D721Med (cell line): ENCODE data around the gene NELFB.

Source experiments
- DNase-seq: peaks from one replicate; pipeline ENCODE4 v3.0.0; 2011; ENCODE audit warnings: low spot score; ENCODE audit not compliant: insufficient read length
- FAIRE-seq: peaks from 2 replicates; lab custom pipeline; 2011; peaks lifted over from hg19 to GRCh38; lab: Jason Lieb, UNC
- CTCF ChIP-seq: IDR thresholded peaks from 2 replicates; pipeline ENCODE4 v1.5.1; 2012; ENCODE audit warnings: mild to moderate bottlenecking, control low read depth; ENCODE audit not compliant: insufficient read depth; ENCODE audit errors: missing control alignments

NELFB gene

GRCh38 chr9:137311171-137311985 is 56.3 kb downstream of the NELFB start:
- FAIRE-seq, result no peak
- peak; percentile 28 for DNase-seq
- no peak for TF ChIP-seq CTCF

DNA sequence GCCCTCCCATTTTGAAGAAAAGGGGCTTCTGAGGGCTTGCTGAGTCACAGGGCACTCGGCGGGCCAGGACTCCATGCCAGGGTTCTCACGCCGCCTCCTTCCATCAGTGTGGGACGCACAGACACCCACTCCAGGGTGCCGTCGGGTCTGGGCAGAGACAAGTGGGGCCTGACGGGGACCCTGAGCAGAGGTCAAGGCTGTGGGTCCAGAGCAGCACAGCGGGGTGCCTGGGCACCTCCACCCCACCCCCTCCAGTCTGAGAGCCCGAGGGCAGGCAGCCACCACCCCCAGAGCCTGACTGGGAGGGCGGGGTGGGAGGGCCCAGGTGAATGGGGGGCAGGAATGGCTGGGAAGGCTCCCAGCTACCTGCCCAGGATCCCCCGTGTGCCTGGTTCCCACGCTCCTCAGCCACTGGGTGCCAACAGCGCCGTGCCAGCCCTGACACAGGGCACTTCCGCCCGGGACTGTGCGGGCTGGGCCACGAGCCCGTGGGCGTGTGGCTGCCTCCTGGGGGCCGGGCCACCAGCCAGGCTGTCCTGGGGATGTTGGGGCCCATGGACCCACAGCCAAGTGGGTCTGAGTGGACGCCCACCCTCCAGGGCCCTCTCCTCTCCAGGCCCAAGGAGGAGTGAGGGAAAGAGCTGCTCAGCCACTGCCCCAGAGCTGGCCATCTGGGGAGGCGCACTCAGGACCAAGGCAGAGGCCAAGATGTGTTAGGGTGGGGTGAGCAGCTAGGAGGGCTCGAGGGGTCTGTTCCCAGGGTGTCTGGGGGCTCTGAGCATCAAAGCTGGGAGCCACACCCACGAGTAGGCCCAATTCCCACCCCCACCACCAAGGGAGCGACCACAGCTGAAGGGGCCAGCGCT is 57.1 kb downstream of the NELFB start:
- no peak for TF ChIP-seq CTCF
- FAIRE-seq (no peak), DNase-seq (peak; percentile 20)

- TF ChIP-seq CTCF, result no peak
- DNase-seq, result peak; percentile 23
- no peak for FAIRE-seq
Measured at GRCh38 chr9:137312852-137313325, 57.8 kb downstream of the NELFB start.

DNA sequence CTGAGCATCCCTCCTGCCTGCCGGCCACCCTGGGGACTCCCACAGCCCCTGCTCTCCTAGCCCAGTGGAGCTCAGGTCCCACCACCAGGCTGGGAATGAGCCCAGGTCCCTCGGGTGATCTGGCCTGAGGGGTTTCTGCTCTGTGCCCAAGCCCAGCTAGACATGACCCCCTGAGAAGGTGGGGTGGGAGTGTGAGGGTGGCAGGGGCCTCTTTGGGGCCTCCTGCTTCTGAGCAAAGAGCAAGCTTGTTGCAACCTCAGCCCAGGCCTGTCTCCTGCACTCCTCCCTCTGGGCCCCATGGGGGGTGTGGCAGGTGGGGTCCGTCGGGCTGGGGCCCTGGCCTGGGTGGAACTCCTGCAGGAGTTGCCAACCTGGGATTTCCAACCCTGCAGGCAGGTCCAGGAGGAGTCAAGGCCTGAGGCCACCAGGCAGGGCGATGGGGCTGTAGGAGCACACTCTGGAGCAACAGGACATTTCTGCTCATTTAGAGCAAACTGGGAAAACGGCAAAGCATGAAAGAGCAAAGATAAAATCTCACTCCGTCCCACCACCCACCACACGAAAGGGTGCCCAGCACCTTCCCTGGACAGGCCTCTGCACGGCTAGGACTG is 58.3 kb downstream of the NELFB start:
- FAIRE-seq (no peak), DNase-seq (peak; percentile 25)
- no peak for TF ChIP-seq CTCF

DNA sequence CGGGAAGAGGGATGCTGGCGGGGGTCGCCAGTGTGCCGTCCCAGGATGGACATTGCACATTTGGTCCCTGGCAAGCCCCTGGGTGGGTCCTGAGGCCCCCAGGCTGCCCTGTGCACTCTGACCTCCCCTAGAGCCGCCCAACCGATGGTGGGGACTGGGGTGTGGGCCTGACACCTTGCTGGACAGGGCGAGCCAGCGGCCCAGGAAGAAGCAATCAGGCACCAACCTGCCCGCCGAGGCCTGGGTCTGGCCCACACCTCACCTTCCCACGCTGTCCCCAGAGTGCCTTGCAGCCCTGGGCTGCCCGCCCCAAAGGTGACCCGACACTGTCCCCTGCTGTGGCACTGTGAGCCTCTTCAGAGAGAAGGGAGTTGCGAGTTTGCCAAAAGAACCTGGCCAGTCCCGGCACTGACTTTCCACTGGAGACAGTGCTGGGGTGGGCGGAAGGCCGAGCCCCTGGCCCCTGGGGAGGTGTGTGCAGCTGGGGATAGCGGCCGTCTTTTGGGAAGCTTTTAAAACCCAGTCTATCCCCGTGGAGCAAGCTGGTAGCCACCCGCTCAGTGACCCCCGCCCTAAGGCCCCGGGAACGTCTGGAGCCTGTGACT is 58.9 kb downstream of the NELFB start:
- DNase-seq (peak; percentile 26), FAIRE-seq (no peak)

More for the DNA sequence above, 58.9 kb downstream of the NELFB start:
- TF ChIP-seq CTCF, result no peak
